Upper lobe of left lung (tissue), 6 donors: ENCODE results near the gene NFASC. TPM values are rescaled to one million over a fixed set of nuclear protein-coding genes. Genes with fewer than 3 reads are reported as not detected.
A peak's percentile ranks its signal among the peaks of the same experiment; 100 is the strongest.

ENCODE experiments used
- ATAC-seq, 2 donors: fragments of 200-7000 bp; cut with Tn5 transposase; one replicate each; pipeline ENCODE4 v1.9.1; 2022; ENCODE audit warnings: mild to moderate bottlenecking in 2 of 2, moderate library complexity in 2 of 2; ENCODE audit not compliant: low FRiP score in 2 of 2
- DNase-seq, 2 donors: peaks; one replicate each; pipeline ENCODE4 v3.0.0-alpha.2; 2019 to 2020
- H3K27ac ChIP-seq, 4 donors: fragments of 200-600 bp; sonication (generic); one replicate each; pipeline ENCODE4 v1.5.1; 2016 to 2019
- H3K27me3 ChIP-seq, 4 donors: fragments of 200-600 bp; sonication (generic); one replicate each; pipeline ENCODE4 v1.5.1; 2017 to 2019
- H3K36me3 ChIP-seq, 4 donors: fragments of 200-600 bp; sonication (generic); one replicate each; pipeline ENCODE4 v1.5.1; 2016 to 2019
- H3K4me1 ChIP-seq, 4 donors: fragments of 200-600 bp; sonication (generic); one replicate each; pipeline ENCODE4 v1.5.1; 2018 to 2019
- H3K4me3 ChIP-seq, 4 donors: fragments of 200-600 bp; sonication (generic); one replicate each; pipeline ENCODE4 v1.5.1; 2017 to 2019; ENCODE audit warnings: mild to moderate bottlenecking in 2 of 4, moderate library complexity in 1 of 4
- H3K9me3 ChIP-seq, 4 donors: fragments of 200-600 bp; sonication (generic); one replicate each; pipeline ENCODE4 v1.5.1; 2018 to 2019
- EP300 ChIP-seq, 4 donors: sonication (generic); formaldehyde crosslinking; IDR thresholded peaks; one replicate each; pipeline ENCODE4 v1.5.1; 2017; ENCODE audit warnings: antibody characterized with exemption in 4 of 4, control low read depth in 2 of 4
- POLR2A ChIP-seq, 4 donors: fragments of 450-650 bp; IDR thresholded peaks; one replicate each; pipeline ENCODE4 v1.5.1; 2016 to 2017; ENCODE audit warnings: antibody characterized with exemption in 4 of 4, mild to moderate bottlenecking in 2 of 4
- POLR2AphosphoS5 ChIP-seq, 2 donors: sonication (generic); formaldehyde crosslinking; IDR thresholded peaks; one replicate each; pipeline ENCODE4 v1.5.1; 2017; ENCODE audit warnings: antibody characterized with exemption in 2 of 2
- WGBS, 2 donors: methylation state at CpG; one replicate each; pipeline ENCODE4 v1.1.5; 2017 to 2018; 5-methylcytosine and 5-hydroxymethylcytosine counted together
- total RNA-seq, 6 donors: library from RNA; depleted of rRNA in 4 of 6; stranded (reverse); fragments of >200 nt in 4 of 6; gene quantifications; one replicate each; pipeline versions ENCODE4 v1.1.0 to v1.2.1, GENCODE V29; 2016 to 2021
- TF ChIP-seq, protein P1 (sequence below), 6 experiments: fragments of 450-650 bp in 4 of 6; fragments of 200-600 bp in 2 of 6; sonication (generic) in 2 of 6; IDR thresholded peaks; one replicate each; pipeline ENCODE4 v1.5.1; 2016 to 2019; ENCODE audit warnings: antibody characterized with exemption in 6 of 6
- donor health status: DM: no; HTN: no; CAD: no; lungs with moderate emphysema.
- donor health status: DM: no; HTN: yes; CAD: no; lungs with severe emphysema.

NFASC gene
- total RNA-seq, 6 donors from 2014 or later = 5.5 to 16.8 (median 6.9) TPM

DNA sequence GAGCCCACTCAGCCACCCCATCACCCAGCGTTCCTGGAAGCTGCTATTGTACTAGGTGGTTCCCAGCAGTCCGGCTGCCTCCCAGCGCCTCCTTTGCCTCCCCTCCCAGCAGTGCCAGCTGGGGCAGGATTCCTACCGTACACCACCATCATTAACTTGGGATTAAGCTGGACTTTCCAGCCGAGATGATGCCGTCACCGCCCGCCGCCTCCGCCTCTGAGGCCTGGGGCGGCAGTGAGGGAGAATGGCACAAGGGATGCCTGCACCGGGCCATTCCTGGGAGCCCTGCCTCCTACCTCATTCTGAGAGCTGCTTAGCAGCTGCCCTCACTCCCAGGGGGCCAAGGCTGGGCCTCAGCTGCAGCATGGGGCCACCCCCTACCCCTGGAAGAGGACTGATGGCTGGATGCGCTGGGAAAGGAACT, 185.5 kb downstream of the NFASC start:
- Histone ChIP-seq H3K27ac (no peak overlapping the region), H3K4me1 (no peaks in the 10 kb centered on the region), H3K4me3 (no peak overlapping the region), H3K36me3 (no peaks in the 10 kb centered on the region), H3K27me3 (peaks cover 0 to 5% (median 0%) of the 10 kb centered on the region in 4 donors), H3K9me3 (no peaks in the 10 kb centered on the region)
- TF ChIP-seq EP300 (IDR thresholded peaks at IDR 0.05) (no peak), POLR2AphosphoS5 (IDR thresholded peaks at IDR 0.05) (no peak), POLR2A (IDR thresholded peaks at IDR 0.05) (no peak)
- TF ChIP-seq, protein P1, sequence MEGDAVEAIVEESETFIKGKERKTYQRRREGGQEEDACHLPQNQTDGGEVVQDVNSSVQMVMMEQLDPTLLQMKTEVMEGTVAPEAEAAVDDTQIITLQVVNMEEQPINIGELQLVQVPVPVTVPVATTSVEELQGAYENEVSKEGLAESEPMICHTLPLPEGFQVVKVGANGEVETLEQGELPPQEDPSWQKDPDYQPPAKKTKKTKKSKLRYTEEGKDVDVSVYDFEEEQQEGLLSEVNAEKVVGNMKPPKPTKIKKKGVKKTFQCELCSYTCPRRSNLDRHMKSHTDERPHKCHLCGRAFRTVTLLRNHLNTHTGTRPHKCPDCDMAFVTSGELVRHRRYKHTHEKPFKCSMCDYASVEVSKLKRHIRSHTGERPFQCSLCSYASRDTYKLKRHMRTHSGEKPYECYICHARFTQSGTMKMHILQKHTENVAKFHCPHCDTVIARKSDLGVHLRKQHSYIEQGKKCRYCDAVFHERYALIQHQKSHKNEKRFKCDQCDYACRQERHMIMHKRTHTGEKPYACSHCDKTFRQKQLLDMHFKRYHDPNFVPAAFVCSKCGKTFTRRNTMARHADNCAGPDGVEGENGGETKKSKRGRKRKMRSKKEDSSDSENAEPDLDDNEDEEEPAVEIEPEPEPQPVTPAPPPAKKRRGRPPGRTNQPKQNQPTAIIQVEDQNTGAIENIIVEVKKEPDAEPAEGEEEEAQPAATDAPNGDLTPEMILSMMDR (IDR thresholded peaks at IDR 0.05) = no peak
- ATAC-seq (no peak), DNase-seq (peak in 1 of 2 donors; percentile 52)
- 84 to 85% methylated on average over 10 to 13 of the region's 13 CpGs for WGBS, 2 donors

DNA sequence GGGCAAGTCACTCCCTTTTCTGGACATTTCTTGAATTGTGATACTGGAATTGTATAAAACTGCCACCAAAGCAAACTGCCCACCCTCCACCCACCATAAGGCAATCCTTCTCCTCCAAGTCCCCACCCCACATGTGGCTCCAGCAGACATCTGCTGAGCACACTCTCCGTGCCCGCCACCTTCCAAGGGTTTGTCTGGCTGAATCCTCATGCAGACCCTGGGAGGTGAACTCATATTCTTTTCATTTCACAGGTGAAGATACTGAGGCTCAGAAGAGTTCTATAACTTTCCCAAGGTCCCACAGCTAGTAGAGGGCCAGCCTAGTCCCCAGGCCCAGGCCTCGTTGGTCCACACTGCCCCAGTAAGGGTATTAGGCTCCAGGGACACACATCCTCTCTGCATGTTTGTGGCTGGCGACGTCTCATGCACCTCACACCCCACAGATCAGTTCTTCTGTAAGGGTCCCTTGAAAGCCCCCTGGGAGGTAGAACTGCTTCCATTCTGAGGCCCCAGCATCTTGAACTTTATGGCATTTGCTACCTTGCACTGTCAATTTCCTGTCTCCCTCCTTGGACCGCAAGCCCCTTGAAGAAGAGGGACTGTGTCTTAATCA, 186.4 kb downstream of the NFASC start:
- 91 to 95% methylated on average over 6 of the region's 6 CpGs for WGBS, 2 donors
- no peaks in the 10 kb centered on the region for H3K9me3 ChIP-seq
- ATAC-seq (no peak), DNase-seq (no peak)
- H3K27ac ChIP-seq = no peak overlapping the region
- peaks cover 0 to 5% (median 0%) of the 10 kb centered on the region in 4 donors for H3K27me3 ChIP-seq
- no peaks in the 10 kb centered on the region for H3K36me3 ChIP-seq
- peaks cover 0 to 7% (median 6%) of the 10 kb centered on the region in 4 donors for H3K4me1 ChIP-seq
- no peak overlapping the region for H3K4me3 ChIP-seq
- TF ChIP-seq, protein P1 (IDR thresholded peaks at IDR 0.05) = no peak
- TF ChIP-seq EP300 (IDR thresholded peaks at IDR 0.05) = no peak

DNA sequence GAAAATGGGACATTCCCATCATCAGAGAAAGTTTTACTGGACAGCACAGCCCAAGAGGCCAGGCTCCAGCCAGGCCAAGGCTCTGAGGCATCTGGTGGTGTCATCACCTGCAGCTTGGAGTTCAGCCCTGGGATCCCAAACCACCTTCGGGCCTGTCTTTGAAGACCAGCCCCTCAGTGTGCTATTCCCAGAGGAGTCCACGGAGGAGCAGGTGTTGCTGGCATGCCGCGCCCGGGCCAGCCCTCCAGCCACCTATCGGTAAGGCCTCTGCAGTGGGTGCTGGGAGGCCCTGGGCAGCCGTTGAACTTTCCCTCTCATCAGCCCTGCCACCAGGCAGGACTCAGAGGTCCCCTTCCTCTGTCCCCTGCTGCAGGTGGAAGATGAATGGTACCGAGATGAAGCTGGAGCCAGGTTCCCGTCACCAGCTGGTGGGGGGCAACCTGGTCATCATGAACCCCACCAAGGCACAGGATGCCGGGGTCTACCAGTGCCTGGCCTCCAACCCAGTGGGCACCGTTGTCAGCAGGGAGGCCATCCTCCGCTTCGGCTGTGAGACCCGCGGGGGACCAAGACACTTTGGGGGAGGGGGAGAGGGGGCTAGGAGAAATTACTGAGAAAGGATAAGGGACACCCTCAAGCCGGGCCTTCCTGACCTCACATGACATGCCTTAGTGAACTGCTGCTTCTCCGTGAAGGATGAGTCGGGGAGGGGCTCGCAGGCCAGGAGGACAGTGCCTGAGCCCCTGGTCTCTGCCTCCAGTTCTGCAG, 187.3 kb downstream of the NFASC start:
- ATAC-seq = no peak
- H3K4me3 ChIP-seq = no peak overlapping the region
- peaks cover 0 to 3% (median 0%) of the 10 kb centered on the region in 4 donors for H3K27me3 ChIP-seq
- H3K36me3 ChIP-seq = no peaks in the 10 kb centered on the region
- H3K27ac ChIP-seq = no peak overlapping the region
- TF ChIP-seq, protein P1 (IDR thresholded peaks at IDR 0.05) = no peak
- no peak for TF ChIP-seq POLR2A (IDR thresholded peaks at IDR 0.05)
- TF ChIP-seq EP300 (IDR thresholded peaks at IDR 0.05) = no peak
- no peak for TF ChIP-seq POLR2AphosphoS5 (IDR thresholded peaks at IDR 0.05)
- H3K9me3 ChIP-seq = no peaks in the 10 kb centered on the region
- WGBS, 2 donors = 91 to 93% methylated on average over 11 to 15 of the region's 19 CpGs
- DNase-seq = peak in 1 of 2 donors; percentile 67
- peaks cover 0 to 7% (median 6%) of the 10 kb centered on the region in 4 donors for H3K4me1 ChIP-seq

DNA sequence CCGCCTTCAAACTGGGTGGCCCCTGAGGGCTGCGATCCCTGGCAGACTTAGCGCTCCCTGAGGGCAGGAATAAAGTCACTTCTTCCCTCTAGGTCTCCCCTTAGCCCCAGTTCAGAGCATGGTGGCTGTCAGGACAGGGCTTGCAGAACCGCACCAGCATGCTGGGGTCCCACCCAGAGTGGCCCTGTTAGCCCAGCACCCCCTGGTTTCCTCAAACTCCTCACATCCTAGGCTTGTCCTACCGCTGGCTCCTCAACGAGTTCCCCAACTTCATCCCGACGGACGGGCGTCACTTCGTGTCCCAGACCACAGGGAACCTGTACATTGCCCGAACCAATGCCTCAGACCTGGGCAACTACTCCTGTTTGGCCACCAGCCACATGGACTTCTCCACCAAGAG, 188.2 kb downstream of the NFASC start:
- 92 to 97% methylated on average over 11 to 12 of the region's 12 CpGs for WGBS, 2 donors
- Histone ChIP-seq H3K36me3 (no peaks in the 10 kb centered on the region), H3K4me1 (peaks cover 0 to 7% (median 6%) of the 10 kb centered on the region in 4 donors), H3K4me3 (no peak overlapping the region), H3K27me3 (no peaks in the 10 kb centered on the region), H3K9me3 (no peaks in the 10 kb centered on the region), H3K27ac (no peak overlapping the region)
- TF ChIP-seq POLR2AphosphoS5 (IDR thresholded peaks at IDR 0.05) (no peak), POLR2A (IDR thresholded peaks at IDR 0.05) (no peak), EP300 (IDR thresholded peaks at IDR 0.05) (no peak)
- TF ChIP-seq, protein P1 (IDR thresholded peaks at IDR 0.05) = no peak
- DNase-seq (no peak), ATAC-seq (no peak)
